ENCODE measurements around the gene CCDC120.

Gene CCDC120

DNA sequence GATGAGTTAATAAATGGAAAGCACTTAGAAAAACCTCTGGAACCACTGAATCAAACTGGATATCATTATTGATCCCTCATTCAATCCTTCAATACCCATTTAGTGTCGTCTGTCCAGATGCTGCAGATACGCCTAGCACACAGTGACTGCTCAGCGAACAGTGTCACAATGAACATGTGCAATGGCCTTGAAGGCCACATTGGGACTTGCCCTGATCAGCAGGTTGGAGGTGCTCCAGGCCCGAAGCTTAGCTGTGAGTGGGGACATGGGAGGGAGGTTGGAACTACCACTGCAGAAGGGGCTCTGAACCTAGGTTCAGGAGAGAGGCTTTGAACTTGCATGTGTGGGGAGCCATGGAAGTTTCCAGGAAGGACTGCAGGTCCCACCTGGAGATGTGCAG is 47.5 kb downstream of the CCDC120 start:
- no peak for DNase-seq

DNA sequence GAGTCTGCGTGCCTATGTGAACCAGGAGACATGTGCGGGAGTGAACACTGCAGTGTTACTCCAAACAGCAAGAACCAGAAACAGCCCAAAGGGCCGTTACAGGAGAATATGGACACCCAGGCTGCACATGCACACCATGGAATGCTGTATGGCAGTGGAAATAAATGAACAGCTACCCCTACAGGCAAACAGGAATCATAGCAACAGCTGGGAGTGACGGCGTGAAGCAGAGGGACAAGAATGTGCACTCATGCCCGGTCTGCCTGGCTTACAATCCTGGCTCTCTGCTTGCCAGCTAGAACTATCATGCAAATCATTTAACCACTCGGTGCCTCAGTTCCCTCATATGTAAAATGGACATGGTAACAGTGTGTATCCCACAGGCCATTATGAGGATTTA is 48.1 kb downstream of the CCDC120 start:
- peak; percentile 20 for DNase-seq

DNA sequence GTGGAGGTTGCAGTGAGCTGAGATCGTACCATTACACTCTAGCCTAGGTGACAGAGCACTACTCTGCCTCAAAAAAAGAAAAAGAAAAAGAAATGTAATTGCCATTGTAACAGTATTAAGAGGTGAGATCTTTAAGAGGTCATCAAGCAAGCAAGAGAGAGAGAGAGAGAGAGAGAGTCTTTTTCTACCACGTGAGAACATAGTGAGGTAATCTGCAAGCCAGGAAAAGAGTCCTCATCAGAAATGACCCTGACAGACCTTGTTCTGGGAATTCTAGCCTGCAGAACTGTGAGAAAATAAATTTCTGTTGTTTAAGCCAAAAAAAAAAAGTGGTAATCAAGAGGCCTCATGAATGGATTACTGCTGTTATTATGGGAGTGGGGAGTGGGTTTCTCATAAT is 49.8 kb downstream of the CCDC120 start:
- DNase-seq: no peak

DNA sequence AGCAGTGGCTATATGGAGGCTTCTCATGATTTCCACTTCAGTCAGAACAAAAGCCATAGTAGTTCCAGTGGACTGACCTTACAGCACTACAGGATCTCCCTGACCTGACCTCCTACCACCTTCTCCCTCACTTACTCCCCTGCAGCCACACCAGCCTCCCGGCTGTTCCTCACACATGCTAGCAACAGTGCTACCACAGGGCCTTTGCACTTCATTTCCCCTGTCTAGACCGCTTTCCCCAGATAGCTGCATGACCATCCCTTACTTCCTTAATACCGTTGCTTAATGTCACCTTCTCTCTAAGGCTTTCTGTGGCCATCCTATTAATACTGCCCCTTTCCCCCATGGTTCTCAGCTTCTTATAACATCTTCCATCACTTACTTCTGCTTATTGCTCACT is 51.6 kb downstream of the CCDC120 start:
- no peak for DNase-seq

DNA sequence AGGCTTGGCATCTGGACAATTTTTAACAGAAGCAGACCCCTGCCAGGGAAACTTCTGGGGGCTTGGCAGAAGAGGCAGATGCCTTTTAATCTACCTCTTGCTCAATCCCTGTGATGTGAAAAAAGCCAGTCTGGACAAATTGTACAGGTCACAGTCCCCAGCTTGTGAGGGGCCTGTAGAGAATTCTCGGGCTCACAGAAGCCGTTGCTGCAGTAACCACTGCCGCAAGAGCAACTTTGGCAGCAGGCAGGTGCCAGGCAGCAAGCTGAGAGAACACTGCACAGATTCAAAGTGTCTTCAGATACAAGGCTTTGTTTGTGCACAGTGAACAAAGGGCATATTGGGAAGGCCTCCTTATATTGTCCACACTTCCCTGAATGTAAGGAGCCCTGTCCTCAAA is 53.0 kb downstream of the CCDC120 start:
- DNase-seq: no peak

DNA sequence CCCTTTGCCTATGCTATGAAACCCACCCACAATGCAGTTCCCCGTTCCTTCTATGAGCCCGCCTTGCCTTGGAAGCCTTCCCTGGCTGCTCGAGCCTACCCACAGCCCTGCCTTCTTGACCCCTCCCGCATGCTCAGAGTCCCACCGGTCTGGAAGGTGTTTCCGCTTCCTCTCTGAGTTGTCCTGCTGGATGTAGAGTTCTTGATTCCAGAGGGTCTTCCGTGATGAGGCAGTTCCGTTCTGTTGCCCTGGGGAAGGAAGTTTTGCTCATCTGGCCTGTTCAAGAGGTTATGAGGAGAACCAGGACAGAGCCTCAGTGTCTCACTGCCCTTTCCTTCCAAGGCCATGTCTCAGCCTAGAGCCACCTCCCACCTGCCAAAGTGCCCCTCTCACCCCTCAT is 57.3 kb downstream of the CCDC120 start:
- no peak for DNase-seq

DNA sequence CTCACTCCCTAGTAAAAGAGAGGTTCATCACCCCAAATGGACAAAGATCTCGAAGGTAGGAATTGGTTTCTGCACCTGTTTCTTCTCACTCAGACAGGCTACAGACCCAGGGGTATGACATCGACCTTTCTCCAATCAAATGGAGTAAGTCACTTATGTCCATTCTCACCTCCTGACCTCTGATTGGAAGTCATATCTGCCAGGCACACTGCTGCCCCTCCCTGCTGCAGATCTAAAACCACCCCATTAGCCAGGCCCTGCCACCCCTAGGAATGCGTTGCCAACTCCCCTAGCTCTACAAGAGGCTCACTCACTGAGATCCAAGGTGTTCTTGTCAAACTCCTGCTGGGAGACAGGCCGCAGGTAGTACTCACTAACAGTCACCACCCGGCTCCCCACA is 57.9 kb downstream of the CCDC120 start:
- DNase-seq: no peak

DNA sequence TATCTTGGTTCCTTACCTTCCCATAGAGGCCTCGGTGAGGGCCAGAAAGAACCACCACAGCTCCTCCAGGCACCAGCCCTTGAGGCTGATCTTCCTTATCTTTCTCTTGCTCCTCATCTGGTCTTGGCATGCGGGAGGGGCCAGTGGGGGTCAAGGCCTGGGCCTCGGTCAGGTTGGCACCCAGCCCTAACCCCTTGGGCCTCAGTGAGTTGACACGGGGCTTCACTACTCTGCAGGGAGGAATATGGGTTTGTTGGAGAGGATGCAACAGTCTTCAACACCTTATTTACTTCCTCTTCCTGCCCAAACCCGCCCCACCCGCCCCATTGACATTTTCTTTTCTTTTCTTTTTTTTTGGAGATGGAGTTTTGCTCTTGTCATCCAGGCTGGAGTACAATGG is 58.8 kb downstream of the CCDC120 start:
- no peak for DNase-seq

Measured in suppressor macrophage treated with lipopolysaccharide for 4 hours (primary cell).